NT2/D1 (cell line): Measurements from ENCODE around the gene ST3GAL4.

Source experiments
- DNase-seq: peaks from one replicate; pipeline ENCODE4 v3.0.0-alpha.2; 2011; ENCODE audit warnings: low read depth, low spot score
- H3K27me3 ChIP-seq: 2 replicates; pipeline ENCODE4 v1.6.0; 2011; ENCODE audit warnings: mild to moderate bottlenecking; ENCODE audit not compliant: insufficient read length, insufficient read depth
- H3K36me3 ChIP-seq: 2 replicates; pipeline ENCODE4 v1.6.1; 2011; ENCODE audit warnings: mild to moderate bottlenecking, low read length, mixed read lengths; ENCODE audit not compliant: insufficient read depth, insufficient read length
- H3K4me1 ChIP-seq: 2 replicates; pipeline ENCODE4 v1.5.1; 2011; ENCODE audit not compliant: insufficient read depth, insufficient read length
- H3K4me3 ChIP-seq: 2 replicates; pipeline ENCODE4 v1.5.1; 2011; ENCODE audit warnings: low read depth; ENCODE audit not compliant: insufficient read length
- H3K9ac ChIP-seq: 2 replicates; pipeline ENCODE4 v1.6.0; 2011; ENCODE audit warnings: low read depth; ENCODE audit not compliant: insufficient read length
- H3K9me3 ChIP-seq: 2 replicates; pipeline ENCODE4 v1.5.1; 2011; ENCODE audit warnings: mild to moderate bottlenecking, low read length; ENCODE audit not compliant: insufficient read depth
- SUZ12 ChIP-seq: IDR thresholded peaks from 2 replicates; pipeline ENCODE4 v1.6.1; 2011; ENCODE audit not compliant: insufficient read length, insufficient read depth; ENCODE audit errors: extremely low read depth
- YY1 ChIP-seq: IDR thresholded peaks from 2 replicates; pipeline ENCODE4 v1.6.1; 2011; ENCODE audit not compliant: insufficient read length, insufficient read depth
- ZNF274 ChIP-seq: IDR thresholded peaks from 2 replicates; pipeline ENCODE4 v1.6.1; 2011; ENCODE audit warnings: mild to moderate bottlenecking, low read depth, low read length

ST3GAL4 gene

DNA sequence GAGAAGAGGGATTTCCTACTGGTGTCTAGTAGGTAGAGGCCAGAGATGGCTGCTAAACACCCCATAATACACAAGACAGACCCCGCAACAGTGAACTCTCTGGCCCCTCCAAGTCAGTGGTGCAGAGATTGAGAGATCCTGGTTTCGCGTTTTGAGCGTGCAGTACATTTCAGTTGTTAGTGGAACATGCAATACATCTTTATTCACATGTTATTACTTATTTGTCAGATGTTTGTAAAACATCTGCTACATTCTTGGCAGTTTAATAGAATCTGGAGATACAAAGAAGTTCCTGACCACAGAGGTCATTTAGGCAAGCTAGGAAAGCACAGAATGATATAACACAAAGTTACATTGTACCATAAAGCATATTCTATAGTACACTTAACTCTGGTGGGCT is 41.5 kb downstream of the ST3GAL4 start:
- H3K27me3 ChIP-seq: no peaks in the 10 kb centered on the region
- DNase-seq: no peak
- no peaks in the 10 kb centered on the region for H3K9me3 ChIP-seq
- H3K36me3 ChIP-seq: no peaks in the 10 kb centered on the region
- peaks cover 4% of the 10 kb centered on the region for H3K4me1 ChIP-seq
- no peak for TF ChIP-seq YY1
- TF ChIP-seq SUZ12: no peak
- no peak for TF ChIP-seq ZNF274
- H3K4me3 ChIP-seq: no peak overlapping the region
- no peak overlapping the region for H3K9ac ChIP-seq

GRCh38 chr11:126398296-126398695 is 42.8 kb downstream of the ST3GAL4 start:
- no peak for DNase-seq
- no peak overlapping the region for H3K4me3 ChIP-seq
- H3K9ac ChIP-seq: no peak overlapping the region
- TF ChIP-seq SUZ12: no peak
- peaks cover 11% of the 10 kb centered on the region for H3K4me1 ChIP-seq
- H3K27me3 ChIP-seq: no peaks in the 10 kb centered on the region
- no peaks in the 10 kb centered on the region for H3K9me3 ChIP-seq
- no peaks in the 10 kb centered on the region for H3K36me3 ChIP-seq

GRCh38 chr11:126398721-126399120 is 43.2 kb downstream of the ST3GAL4 start:
- no peak for DNase-seq
- TF ChIP-seq SUZ12 (no peak), YY1 (no peak), ZNF274 (no peak)
- H3K36me3 ChIP-seq: no peaks in the 10 kb centered on the region
- H3K4me3 ChIP-seq: no peak overlapping the region
- peaks cover 11% of the 10 kb centered on the region for H3K4me1 ChIP-seq
- H3K9ac ChIP-seq: no peak overlapping the region
- H3K9me3 ChIP-seq: no peaks in the 10 kb centered on the region
- H3K27me3 ChIP-seq: no peaks in the 10 kb centered on the region

GRCh38 chr11:126400019-126400418 is 44.5 kb downstream of the ST3GAL4 start:
- TF ChIP-seq YY1: no peak
- no peak for TF ChIP-seq SUZ12
- no peak for TF ChIP-seq ZNF274
- H3K9ac ChIP-seq: no peak overlapping the region
- H3K9me3 ChIP-seq: no peaks in the 10 kb centered on the region
- H3K4me3 ChIP-seq: no peak overlapping the region
- no peaks in the 10 kb centered on the region for H3K36me3 ChIP-seq
- no peaks in the 10 kb centered on the region for H3K27me3 ChIP-seq
- DNase-seq: no peak
- peaks cover 14% of the 10 kb centered on the region for H3K4me1 ChIP-seq

- Histone ChIP-seq H3K9ac (no peak overlapping the region), H3K27me3 (no peaks in the 10 kb centered on the region), H3K4me3 (no peak overlapping the region), H3K36me3 (no peaks in the 10 kb centered on the region), H3K4me1 (peaks cover 14% of the 10 kb centered on the region), H3K9me3 (no peaks in the 10 kb centered on the region)
- DNase-seq: no peak
- TF ChIP-seq SUZ12 (no peak), ZNF274 (no peak), YY1 (no peak)
Measured at GRCh38 chr11:126400479-126400878, 45.0 kb downstream of the ST3GAL4 start.

DNA sequence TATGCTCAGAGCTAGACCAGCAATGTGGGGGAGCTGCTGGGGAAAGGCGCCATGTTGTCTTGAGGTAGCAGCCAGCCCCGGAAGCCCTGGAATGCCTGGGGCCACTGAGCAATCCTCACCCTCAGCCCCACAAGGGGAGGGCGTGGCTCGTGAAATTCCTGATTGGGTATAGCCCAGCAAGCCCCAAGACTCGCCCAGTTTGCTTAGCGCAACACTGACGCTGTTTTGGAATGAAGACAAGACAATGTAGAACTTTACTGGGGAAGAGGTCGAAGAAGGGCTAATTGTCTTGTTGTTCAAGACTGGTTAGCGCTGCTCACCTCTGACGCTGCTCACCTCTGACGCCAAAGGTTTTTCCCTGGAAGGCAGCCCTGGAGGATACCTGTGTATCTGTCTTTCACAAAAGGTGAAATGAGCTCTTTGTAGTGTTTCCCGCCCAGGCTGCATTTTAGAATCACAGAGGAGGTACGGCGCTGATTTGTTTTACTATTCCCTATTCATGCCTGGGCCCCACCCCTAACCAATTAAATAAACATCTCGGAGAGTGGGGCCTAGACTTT is 47.6 kb downstream of the ST3GAL4 start:
- DNase-seq: no peak

DNA sequence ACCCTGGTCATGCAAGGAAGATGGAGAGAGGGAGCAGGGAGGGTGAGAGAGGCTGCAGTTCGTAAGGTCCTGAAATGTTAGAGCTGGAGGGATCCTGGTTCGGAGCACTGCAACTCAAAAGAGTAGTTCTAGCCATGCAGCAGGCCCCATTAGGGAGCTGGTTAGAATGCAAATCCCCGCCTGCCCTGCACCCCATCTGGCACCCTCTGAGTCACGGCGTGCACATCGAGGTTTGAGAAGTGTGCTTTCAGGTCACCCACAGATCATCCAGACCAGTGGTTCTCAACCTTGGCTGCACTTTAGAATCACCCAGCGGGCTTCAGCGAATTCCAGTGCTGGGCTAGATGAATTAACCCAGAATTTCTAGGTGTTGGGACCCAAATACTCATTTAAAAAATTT is 48.2 kb downstream of the ST3GAL4 start:
- Histone ChIP-seq H3K9me3 (no peaks in the 10 kb centered on the region), H3K4me3 (no peak overlapping the region), H3K27me3 (no peaks in the 10 kb centered on the region), H3K9ac (no peak overlapping the region), H3K36me3 (peaks cover 17% of the 10 kb centered on the region), H3K4me1 (peaks cover 16% of the 10 kb centered on the region)
- TF ChIP-seq ZNF274 (no peak), YY1 (no peak), SUZ12 (no peak)
- DNase-seq: no peak

More for the DNA sequence above, 47.6 kb downstream of the ST3GAL4 start:
- H3K9me3 ChIP-seq: no peaks in the 10 kb centered on the region
- H3K36me3 ChIP-seq: peaks cover 11% of the 10 kb centered on the region
- H3K27me3 ChIP-seq: no peaks in the 10 kb centered on the region
- TF ChIP-seq SUZ12: no peak
- TF ChIP-seq YY1: no peak
- TF ChIP-seq ZNF274: no peak
- no peak overlapping the region for H3K9ac ChIP-seq
- peaks cover 16% of the 10 kb centered on the region for H3K4me1 ChIP-seq
- no peak overlapping the region for H3K4me3 ChIP-seq
